NCI-H1105 treated with DMSO at 0.1 percent for 48 hours (cell line): ENCODE data around the gene TRPC3.

Experiments
- DNase-seq: peaks from one replicate; lab custom pipeline; 2025; lab: John Stamatoyannopoulos, UW

The TRPC3 gene

GRCh38 chr4:121951521-121952110 is at the start of gene TRPC3:
TSS of gene TRPC3 (minus strand) at chr4:121952060. CDS start at chr4:121951680, 380 bp downstream.
- DNase-seq = peak; percentile 18

DNA sequence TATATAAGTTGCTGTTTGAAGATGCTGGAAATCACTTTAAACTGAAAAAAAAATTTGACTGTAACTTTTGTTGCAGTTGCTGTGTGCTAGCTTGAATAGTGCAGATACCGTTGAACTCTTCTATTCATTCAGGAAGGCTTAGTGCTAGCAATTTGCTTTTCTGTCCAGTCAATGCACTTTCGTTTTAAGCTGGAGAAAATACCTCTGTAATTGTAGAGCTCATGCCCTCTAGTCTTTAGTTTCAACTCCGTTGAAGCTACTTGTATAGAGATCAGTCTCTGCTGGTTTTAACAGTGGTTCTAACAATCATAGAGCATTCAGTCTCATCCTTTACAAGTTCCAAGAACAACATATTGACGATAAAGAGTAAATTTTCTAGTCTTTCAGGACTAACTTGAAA is 49.0 kb upstream of the TRPC3 start:
- no peak for DNase-seq

GRCh38 chr4:121998024-121998423 is 46.2 kb upstream of the TRPC3 start:
- DNase-seq = no peak

DNA sequence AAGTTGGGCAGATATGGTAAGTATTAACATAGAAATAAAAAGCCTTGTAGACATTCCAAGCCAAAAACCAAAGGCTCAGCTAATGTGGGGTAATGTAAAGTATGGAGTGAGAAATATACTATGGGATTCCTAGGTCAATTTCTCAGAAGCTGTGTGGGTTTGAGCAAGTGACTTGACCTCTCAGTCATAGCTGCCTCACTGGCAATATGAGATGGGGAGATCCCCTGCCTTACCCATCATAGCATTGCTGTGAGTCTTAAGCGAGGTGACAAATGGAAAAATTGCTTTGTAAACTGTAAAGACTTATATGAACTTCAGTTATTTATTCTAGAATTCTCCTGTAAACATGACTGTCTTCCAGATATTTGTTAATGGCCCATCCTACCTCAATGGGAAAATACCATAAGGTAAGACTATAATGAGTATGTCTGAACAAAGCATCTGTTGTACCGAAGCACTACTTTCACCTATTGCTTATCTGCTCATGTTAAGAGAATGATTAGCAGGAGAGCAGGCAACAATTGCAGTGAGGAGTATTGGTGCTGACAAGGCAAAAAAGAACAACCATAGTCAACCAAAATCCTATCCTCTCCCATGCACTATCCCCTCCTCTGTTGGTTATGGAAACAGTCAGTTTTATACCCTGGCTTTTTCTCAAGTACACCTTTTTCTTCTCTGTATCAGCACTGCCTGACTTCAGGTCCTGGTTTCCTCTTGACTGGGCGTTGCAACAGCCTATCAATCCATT is 44.1 kb upstream of the TRPC3 start:
- DNase-seq = no peak

DNA sequence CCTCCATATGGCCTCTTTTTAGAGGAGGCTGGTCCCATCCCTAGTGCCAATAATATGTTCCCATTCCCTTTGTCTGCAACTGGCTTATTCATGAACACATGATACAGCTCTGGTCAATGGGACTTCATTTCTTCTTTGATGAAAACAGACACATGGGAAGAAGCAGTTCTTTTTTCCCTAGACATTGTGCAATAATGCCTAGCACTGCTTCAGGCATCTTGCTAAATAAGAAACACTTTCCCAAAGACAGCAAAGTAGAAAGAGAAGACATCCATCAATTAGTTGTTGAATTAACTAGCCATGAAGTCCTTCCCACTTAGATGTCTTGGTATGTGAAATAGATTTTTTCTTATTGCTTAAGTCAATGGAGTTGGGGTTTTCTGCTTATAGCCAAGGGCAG is 40.1 kb upstream of the TRPC3 start:
- no peak for DNase-seq

GRCh38 chr4:121990489-121990888 is 38.6 kb upstream of the TRPC3 start:
- DNase-seq = no peak

GRCh38 chr4:121989715-121990114 is 37.9 kb upstream of the TRPC3 start:
- DNase-seq = no peak

- no peak for DNase-seq
These were observed 37.1 kb upstream of the TRPC3 start for GRCh38 chr4:121988950-121989349.

DNA sequence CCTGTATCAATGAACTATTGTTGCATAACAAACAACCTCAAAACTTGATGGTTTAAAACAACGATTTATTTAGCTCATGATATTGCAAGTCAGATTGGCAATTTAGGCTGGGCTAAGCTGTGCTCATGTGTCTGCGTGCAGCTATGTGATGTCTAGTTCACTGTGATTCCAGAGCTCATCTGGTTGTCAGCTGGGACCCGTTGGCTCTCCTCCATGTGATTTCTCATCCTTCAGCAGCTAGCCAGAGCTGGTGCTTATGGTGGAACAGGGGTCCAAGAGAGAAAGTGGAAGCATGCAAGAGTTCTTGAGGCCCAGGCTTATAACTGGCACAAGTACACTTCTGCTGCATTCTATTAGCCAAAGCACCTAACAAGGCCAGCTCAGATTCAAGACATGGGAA is 28.8 kb upstream of the TRPC3 start:
- DNase-seq = no peak

GRCh38 chr4:121978172-121978516 is 26.3 kb upstream of the TRPC3 start:
- no peak for DNase-seq

DNA sequence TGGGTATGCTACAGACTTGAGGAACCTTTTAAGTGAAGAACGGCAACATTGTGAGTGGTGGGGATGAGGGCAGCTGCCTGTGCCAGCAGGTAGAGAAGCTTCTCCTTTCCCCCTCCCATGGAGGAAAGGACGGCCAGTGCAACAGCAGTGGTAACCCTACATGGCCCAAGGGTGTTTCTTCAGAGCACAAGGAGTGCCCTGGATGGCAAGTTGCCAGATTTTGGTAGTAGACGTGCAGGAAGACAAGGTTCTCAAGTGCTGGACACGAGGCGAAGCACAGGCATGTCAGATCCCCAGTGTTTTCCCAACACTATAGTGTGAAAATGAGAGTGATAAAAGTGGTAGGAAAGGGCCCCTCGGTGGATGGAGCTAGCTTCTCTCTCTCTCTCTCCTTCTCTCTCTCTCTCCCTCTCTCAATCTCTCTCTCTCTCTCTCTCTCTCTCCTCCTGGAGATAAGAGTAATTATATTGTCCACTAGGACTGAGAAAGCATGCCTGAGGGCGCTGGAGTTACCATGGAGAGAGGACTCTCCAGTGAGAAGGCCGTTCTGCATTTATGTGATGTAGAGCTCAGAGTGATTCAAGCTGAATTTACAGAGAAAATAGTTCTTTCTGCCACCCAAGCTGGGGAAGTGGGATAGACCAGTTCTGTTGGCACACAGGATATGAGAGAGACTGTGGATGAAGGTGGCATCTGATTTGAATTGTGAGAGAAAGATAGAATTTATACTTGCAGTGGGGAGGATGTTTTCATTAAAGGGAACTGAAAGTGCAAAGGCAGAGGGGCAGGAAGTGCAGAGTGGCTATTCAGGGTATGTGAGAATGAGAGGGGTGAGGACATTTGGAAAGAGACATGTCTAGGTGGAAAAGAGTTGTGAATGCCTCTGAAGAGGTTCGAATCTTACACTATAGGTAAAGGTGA is 25.7 kb upstream of the TRPC3 start:
- no peak for DNase-seq

DNA sequence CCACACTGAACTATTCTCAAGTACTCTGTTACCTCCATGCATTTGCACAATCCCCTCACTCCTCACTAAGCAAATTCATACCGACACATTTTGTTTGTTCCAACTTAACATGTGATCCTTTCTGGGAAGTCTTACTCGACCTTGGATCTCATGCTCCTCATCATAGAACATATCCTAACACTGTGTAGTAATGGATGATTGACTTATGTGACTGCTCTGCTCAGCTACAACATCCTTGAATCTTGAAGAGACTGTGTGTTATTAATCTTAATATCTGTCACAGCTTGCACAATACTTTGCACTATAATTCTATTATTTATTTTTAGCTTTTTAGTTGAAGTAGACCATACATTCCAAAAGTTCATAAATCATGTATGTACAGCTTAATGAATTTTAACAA is 23.9 kb upstream of the TRPC3 start:
- DNase-seq = no peak

GRCh38 chr4:121973816-121974215 is 22.0 kb upstream of the TRPC3 start:
- no peak for DNase-seq

- DNase-seq = no peak
These were observed 17.0 kb upstream of the TRPC3 start for GRCh38 chr4:121968859-121969258.

DNA sequence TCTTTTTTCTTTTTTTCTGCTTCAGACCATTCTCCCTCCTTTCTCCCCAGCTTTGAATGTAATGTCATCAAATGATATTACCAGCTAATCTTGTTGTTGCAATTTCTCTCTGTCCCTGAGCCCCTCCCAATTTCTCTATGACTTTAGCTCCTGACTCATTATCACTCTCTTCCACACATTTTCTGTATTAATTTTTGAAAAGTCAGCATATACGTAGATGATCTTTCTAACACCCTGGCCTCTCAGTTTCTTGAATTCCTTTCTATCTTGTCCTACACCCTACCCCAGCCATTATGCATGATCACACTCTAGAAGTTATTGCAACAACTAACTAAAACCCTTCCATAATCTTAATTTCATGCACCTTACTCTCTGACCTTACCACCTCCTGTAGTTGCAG is 13.1 kb upstream of the TRPC3 start:
- DNase-seq = no peak

- DNase-seq = no peak
These were observed 9.0 kb upstream of the TRPC3 start for GRCh38 chr4:121960818-121961217.

DNA sequence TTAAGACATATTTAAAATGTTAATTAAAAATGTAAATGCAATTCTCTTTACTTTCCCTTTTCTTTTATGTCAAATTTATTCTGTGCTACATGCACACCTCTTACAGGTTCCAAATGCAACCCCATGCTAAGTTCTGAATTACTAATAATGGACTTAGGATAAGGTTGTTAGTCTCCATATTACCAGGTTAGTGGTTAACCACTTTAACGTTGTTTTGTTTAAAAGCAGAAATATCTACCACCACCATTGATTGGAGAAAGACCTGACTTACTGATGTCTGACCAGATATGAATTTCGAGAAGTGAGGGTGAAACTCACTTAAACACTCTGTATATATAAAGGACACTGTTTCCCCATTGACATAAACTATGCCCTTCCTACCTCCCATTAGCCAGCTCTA is 6.9 kb upstream of the TRPC3 start:
- no peak for DNase-seq

- no peak for DNase-seq
These were observed 5.4 kb upstream of the TRPC3 start for GRCh38 chr4:121957266-121957665.

DNA sequence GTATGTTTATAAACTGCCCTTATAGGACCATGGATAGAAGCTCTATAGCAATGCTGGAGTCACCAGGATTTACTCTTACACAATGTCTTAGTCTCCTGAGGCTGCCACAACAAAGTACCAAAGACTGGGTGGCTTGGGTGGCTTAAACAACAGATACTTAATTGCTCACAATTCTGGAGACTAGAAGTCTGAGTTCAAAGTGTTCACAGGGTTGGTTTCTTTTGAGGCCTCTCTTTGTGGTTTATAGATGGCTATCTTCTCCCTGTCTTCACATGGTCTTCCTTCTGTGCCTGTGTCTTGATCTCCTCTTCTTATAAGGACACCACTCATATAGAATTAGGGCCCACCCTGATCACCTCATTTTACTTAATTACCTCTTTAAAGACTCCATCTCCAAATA is 2.0 kb upstream of the TRPC3 start:
- DNase-seq = no peak

DNA sequence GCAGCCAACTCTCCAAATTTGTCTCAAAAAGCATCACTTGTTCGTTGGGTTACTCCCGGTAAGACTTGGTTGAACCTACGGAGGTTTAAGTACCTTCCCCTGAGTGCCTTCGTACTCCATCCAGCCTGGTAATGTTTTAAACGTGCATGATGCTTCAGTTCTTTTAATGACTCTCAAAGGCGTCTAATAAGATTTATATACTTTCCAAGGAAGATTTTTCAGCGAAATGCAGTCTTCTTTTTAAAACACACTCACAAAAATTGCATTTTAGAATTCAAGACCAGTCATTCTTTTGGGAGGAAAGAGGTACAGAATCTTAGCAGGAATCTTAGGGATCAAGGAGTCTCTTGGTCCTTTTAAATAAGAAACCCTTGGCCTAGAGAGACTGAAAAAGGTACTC is 430 bp upstream of the TRPC3 start:
- no peak for DNase-seq

- DNase-seq = peak; percentile 14
These were observed 960 bp downstream of the TRPC3 start for GRCh38 chr4:121950680-121951520.

- DNase-seq = peak; percentile 62
These were observed 1.6 kb downstream of the TRPC3 start for GRCh38 chr4:121950212-121950679.
